Activated naive CD8-positive, alpha-beta T cell treated with anti-CD3 and anti-CD28 coated beads for 36 hours (primary cell): ENCODE results near the gene SIN3B. TPM values are rescaled to one million over a fixed set of nuclear protein-coding genes. Genes with fewer than 3 reads are reported as not detected.

Experiments
- DNase-seq: peaks from one replicate; pipeline ENCODE4 v3.0.0; 2021
- H3K27ac Mint-ChIP-seq: one replicate; pipeline ENCODE4 v1.8.0; 2022; ENCODE audit warnings: mild to moderate bottlenecking, moderate library complexity, mixed read lengths
- H3K27me3 Mint-ChIP-seq: one replicate; pipeline ENCODE4 v1.8.0; 2022; ENCODE audit warnings: mild to moderate bottlenecking, mixed read lengths
- H3K36me3 Mint-ChIP-seq: one replicate; pipeline ENCODE4 v1.8.0; 2021; ENCODE audit warnings: mild to moderate bottlenecking, mixed read lengths
- H3K4me1 Mint-ChIP-seq: one replicate; pipeline ENCODE4 v1.8.0; 2021; ENCODE audit warnings: mixed read lengths
- H3K4me3 Mint-ChIP-seq: one replicate; pipeline ENCODE4 v1.8.0; 2022; ENCODE audit warnings: mild to moderate bottlenecking, moderate library complexity, mixed read lengths
- H3K9me3 Mint-ChIP-seq: one replicate; pipeline ENCODE4 v1.8.0; 2022; ENCODE audit warnings: mixed read lengths
- total RNA-seq, 2 experiments: library from RNA; stranded (reverse); gene quantifications; one replicate each; pipeline ENCODE4 v1.2.3, GENCODE V29; 2021

Gene SIN3B
- total RNA-seq, 2 experiments from 2014 or later: 27.4 to 28.6 TPM

GRCh38 chr19:16846901-16847300 is 17.7 kb downstream of the SIN3B start:
- Mint-ChIP-seq H3K27ac (no peak overlapping the region), H3K4me3 (no peak overlapping the region), H3K4me1 (no peaks in the 10 kb centered on the region), H3K9me3 (no peaks in the 10 kb centered on the region), H3K36me3 (peaks cover 11% of the 10 kb centered on the region), H3K27me3 (no peaks in the 10 kb centered on the region)
- no peak for DNase-seq

- H3K27ac Mint-ChIP-seq: no peak overlapping the region
- H3K4me1 Mint-ChIP-seq: no peaks in the 10 kb centered on the region
- peaks cover 11% of the 10 kb centered on the region for H3K36me3 Mint-ChIP-seq
- no peak overlapping the region for H3K4me3 Mint-ChIP-seq
- no peak for DNase-seq
- H3K27me3 Mint-ChIP-seq: no peaks in the 10 kb centered on the region
- no peaks in the 10 kb centered on the region for H3K9me3 Mint-ChIP-seq
Observed at GRCh38 chr19:16847430-16847829, 18.2 kb downstream of the SIN3B start.

GRCh38 chr19:16849168-16849567 is 20.0 kb downstream of the SIN3B start:
- no peaks in the 10 kb centered on the region for H3K4me1 Mint-ChIP-seq
- DNase-seq: no peak
- no peak overlapping the region for H3K27ac Mint-ChIP-seq
- H3K9me3 Mint-ChIP-seq: no peaks in the 10 kb centered on the region
- no peaks in the 10 kb centered on the region for H3K27me3 Mint-ChIP-seq
- no peak overlapping the region for H3K4me3 Mint-ChIP-seq
- H3K36me3 Mint-ChIP-seq: peaks cover 9% of the 10 kb centered on the region

GRCh38 chr19:16850133-16850532 is 20.9 kb downstream of the SIN3B start:
- Mint-ChIP-seq H3K27ac (no peak overlapping the region), H3K4me1 (no peaks in the 10 kb centered on the region), H3K4me3 (no peak overlapping the region), H3K27me3 (no peaks in the 10 kb centered on the region), H3K9me3 (no peaks in the 10 kb centered on the region), H3K36me3 (peaks cover 9% of the 10 kb centered on the region)
- DNase-seq: no peak

GRCh38 chr19:16851031-16851712 is 22.0 kb downstream of the SIN3B start:
- Mint-ChIP-seq H3K27me3 (no peaks in the 10 kb centered on the region), H3K36me3 (peaks cover 9% of the 10 kb centered on the region), H3K27ac (no peak overlapping the region), H3K4me3 (no peak overlapping the region), H3K4me1 (no peaks in the 10 kb centered on the region), H3K9me3 (no peaks in the 10 kb centered on the region)
- DNase-seq: no peak

- Mint-ChIP-seq H3K36me3 (peaks cover 7% of the 10 kb centered on the region), H3K4me3 (no peak overlapping the region), H3K27ac (no peak overlapping the region), H3K4me1 (no peaks in the 10 kb centered on the region), H3K9me3 (no peaks in the 10 kb centered on the region), H3K27me3 (peaks cover 2% of the 10 kb centered on the region)
- no peak for DNase-seq
Observed at GRCh38 chr19:16853066-16853465, 23.9 kb downstream of the SIN3B start.

GRCh38 chr19:16856091-16856490 is 26.9 kb downstream of the SIN3B start:
- H3K4me1 Mint-ChIP-seq: no peaks in the 10 kb centered on the region
- H3K4me3 Mint-ChIP-seq: no peak overlapping the region
- H3K27ac Mint-ChIP-seq: no peak overlapping the region
- DNase-seq: no peak
- H3K9me3 Mint-ChIP-seq: no peaks in the 10 kb centered on the region
- H3K36me3 Mint-ChIP-seq: peaks cover 9% of the 10 kb centered on the region
- peaks cover 2% of the 10 kb centered on the region for H3K27me3 Mint-ChIP-seq

- H3K4me3 Mint-ChIP-seq: no peak overlapping the region
- H3K27me3 Mint-ChIP-seq: peaks cover 2% of the 10 kb centered on the region
- H3K9me3 Mint-ChIP-seq: no peaks in the 10 kb centered on the region
- H3K4me1 Mint-ChIP-seq: no peaks in the 10 kb centered on the region
- DNase-seq: no peak
- peaks cover 9% of the 10 kb centered on the region for H3K36me3 Mint-ChIP-seq
- no peak overlapping the region for H3K27ac Mint-ChIP-seq
Observed at GRCh38 chr19:16859626-16860025, 30.4 kb downstream of the SIN3B start.

- no peaks in the 10 kb centered on the region for H3K4me1 Mint-ChIP-seq
- no peak overlapping the region for H3K27ac Mint-ChIP-seq
- H3K27me3 Mint-ChIP-seq: peaks cover 2% of the 10 kb centered on the region
- H3K9me3 Mint-ChIP-seq: no peaks in the 10 kb centered on the region
- peaks cover 9% of the 10 kb centered on the region for H3K36me3 Mint-ChIP-seq
- no peak for DNase-seq
- no peak overlapping the region for H3K4me3 Mint-ChIP-seq
Observed at GRCh38 chr19:16860118-16860517, 30.9 kb downstream of the SIN3B start.

GRCh38 chr19:16861011-16861410 is 31.8 kb downstream of the SIN3B start:
- Mint-ChIP-seq H3K36me3 (peaks cover 12% of the 10 kb centered on the region), H3K27ac (no peak overlapping the region), H3K9me3 (no peaks in the 10 kb centered on the region), H3K27me3 (peaks cover 2% of the 10 kb centered on the region), H3K4me1 (no peaks in the 10 kb centered on the region), H3K4me3 (no peak overlapping the region)
- DNase-seq: no peak

GRCh38 chr19:16861834-16862233 is 32.6 kb downstream of the SIN3B start:
- H3K36me3 Mint-ChIP-seq: peaks cover 13% of the 10 kb centered on the region
- H3K27ac Mint-ChIP-seq: no peak overlapping the region
- DNase-seq: no peak
- no peak overlapping the region for H3K4me3 Mint-ChIP-seq
- no peaks in the 10 kb centered on the region for H3K4me1 Mint-ChIP-seq
- peaks cover 2% of the 10 kb centered on the region for H3K27me3 Mint-ChIP-seq
- H3K9me3 Mint-ChIP-seq: no peaks in the 10 kb centered on the region

- Mint-ChIP-seq H3K4me1 (no peaks in the 10 kb centered on the region), H3K27ac (no peak overlapping the region), H3K27me3 (no peaks in the 10 kb centered on the region), H3K9me3 (no peaks in the 10 kb centered on the region), H3K36me3 (peaks cover 9% of the 10 kb centered on the region), H3K4me3 (no peak overlapping the region)
- no peak for DNase-seq
Observed at GRCh38 chr19:16862826-16863415, 33.7 kb downstream of the SIN3B start.

- no peak overlapping the region for H3K27ac Mint-ChIP-seq
- no peak overlapping the region for H3K4me3 Mint-ChIP-seq
- no peaks in the 10 kb centered on the region for H3K4me1 Mint-ChIP-seq
- H3K36me3 Mint-ChIP-seq: peaks cover 10% of the 10 kb centered on the region
- no peaks in the 10 kb centered on the region for H3K9me3 Mint-ChIP-seq
- DNase-seq: no peak
- no peaks in the 10 kb centered on the region for H3K27me3 Mint-ChIP-seq
Observed at GRCh38 chr19:16867211-16867610, 38.0 kb downstream of the SIN3B start.

- no peak for DNase-seq
- Mint-ChIP-seq H3K27ac (no peak overlapping the region), H3K36me3 (peaks cover 11% of the 10 kb centered on the region), H3K27me3 (no peaks in the 10 kb centered on the region), H3K9me3 (no peaks in the 10 kb centered on the region), H3K4me1 (peaks cover 1% of the 10 kb centered on the region), H3K4me3 (no peak overlapping the region)
Observed at GRCh38 chr19:16868423-16869130, 39.4 kb downstream of the SIN3B start.

- Mint-ChIP-seq H3K27ac (no peak overlapping the region), H3K4me3 (no peak overlapping the region), H3K9me3 (peaks cover 1% of the 10 kb centered on the region), H3K36me3 (peaks cover 20% of the 10 kb centered on the region), H3K4me1 (peaks cover 3% of the 10 kb centered on the region), H3K27me3 (no peaks in the 10 kb centered on the region)
- no peak for DNase-seq
Observed at GRCh38 chr19:16869331-16869972, 40.3 kb downstream of the SIN3B start.
